ENCODE data around the gene FIBP.

DNA sequence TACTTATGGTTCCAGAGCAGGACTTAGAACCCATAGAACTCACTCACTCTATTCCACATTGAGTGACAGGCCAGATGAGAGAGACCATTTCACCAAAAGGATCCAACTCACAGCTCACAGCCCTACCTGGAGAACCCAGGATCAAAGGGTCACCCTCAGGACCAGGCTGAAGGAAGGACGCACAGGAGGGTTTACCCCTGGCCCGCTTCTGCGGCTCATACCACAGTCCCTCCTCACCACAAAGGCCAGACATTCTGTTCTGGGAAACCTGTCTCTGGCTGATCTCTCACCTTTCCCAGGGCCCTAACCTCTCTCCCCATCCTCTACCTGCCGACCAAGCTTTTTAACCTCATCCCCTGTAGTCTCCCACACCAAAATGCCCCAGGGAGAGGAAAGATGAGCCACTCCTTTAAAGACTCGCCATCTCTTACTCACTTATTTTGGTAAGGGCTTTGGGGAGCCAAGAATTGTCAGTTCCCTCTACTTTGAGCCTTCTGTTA is 7.3 kb upstream of the FIBP start:
- TF ChIP-seq L3MBTL2 (conservative IDR thresholded peaks at IDR 0.05) (no peak), ZNF384 (IDR thresholded peaks at IDR 0.05) (no peak), SP1 (IDR thresholded peaks at IDR 0.05) (no peak), FOXM1 (IDR thresholded peaks at IDR 0.05; ENCODE audit: borderline replicate concordance) (no peak), SUZ12 (IDR thresholded peaks at IDR 0.05) (no peak), HDGF (IDR thresholded peaks at IDR 0.05; ENCODE audit: borderline replicate concordance) (no peak), FOXA1 (IDR thresholded peaks at IDR 0.05) (no peak), NFRKB (IDR thresholded peaks at IDR 0.05) (no peak), ELF4 (IDR thresholded peaks at IDR 0.05) (no peak)
- TF ChIP-seq, protein P1, sequence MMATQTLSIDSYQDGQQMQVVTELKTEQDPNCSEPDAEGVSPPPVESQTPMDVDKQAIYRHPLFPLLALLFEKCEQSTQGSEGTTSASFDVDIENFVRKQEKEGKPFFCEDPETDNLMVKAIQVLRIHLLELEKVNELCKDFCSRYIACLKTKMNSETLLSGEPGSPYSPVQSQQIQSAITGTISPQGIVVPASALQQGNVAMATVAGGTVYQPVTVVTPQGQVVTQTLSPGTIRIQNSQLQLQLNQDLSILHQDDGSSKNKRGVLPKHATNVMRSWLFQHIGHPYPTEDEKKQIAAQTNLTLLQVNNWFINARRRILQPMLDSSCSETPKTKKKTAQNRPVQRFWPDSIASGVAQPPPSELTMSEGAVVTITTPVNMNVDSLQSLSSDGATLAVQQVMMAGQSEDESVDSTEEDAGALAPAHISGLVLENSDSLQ (IDR thresholded peaks at IDR 0.05): peak; percentile 55; the same call in 1 of the 2 replicates

All from HEK293T (cell line).